ENCODE measurements around the gene NECAP2.

The NECAP2 gene

GRCh38 chr1:16440470-16441281, at the start of gene NECAP2:
TSS of gene NECAP2 (plus strand) at chr1:16440724. CDS start at chr1:16440762, 38 bp downstream.
- DNase-seq = peak; percentile 91

- DNase-seq = no peak
Measured at GRCh38 chr1:16391411-16391810, 49.1 kb upstream of the NECAP2 start.

GRCh38 chr1:16392740-16393569, 47.6 kb upstream of the NECAP2 start:
- no peak for DNase-seq

GRCh38 chr1:16393570-16394521, 46.7 kb upstream of the NECAP2 start:
- DNase-seq = no peak

GRCh38 chr1:16394977-16395376, 45.5 kb upstream of the NECAP2 start:
- DNase-seq = no peak

- DNase-seq = peak; percentile 62
Measured at GRCh38 chr1:16396591-16396990, 43.9 kb upstream of the NECAP2 start.

GRCh38 chr1:16397120-16397519, 43.4 kb upstream of the NECAP2 start:
- no peak for DNase-seq

- DNase-seq = no peak
Measured at GRCh38 chr1:16398371-16398953, 42.1 kb upstream of the NECAP2 start.

- no peak for DNase-seq
Measured at GRCh38 chr1:16402742-16403141, 37.8 kb upstream of the NECAP2 start.

- DNase-seq = no peak
Measured at GRCh38 chr1:16405441-16405840, 35.1 kb upstream of the NECAP2 start.

GRCh38 chr1:16406868-16407267, 33.7 kb upstream of the NECAP2 start:
- no peak for DNase-seq

- no peak for DNase-seq
Measured at GRCh38 chr1:16409536-16410152, 30.9 kb upstream of the NECAP2 start.

- no peak for DNase-seq
Measured at GRCh38 chr1:16410803-16411202, 29.7 kb upstream of the NECAP2 start.

GRCh38 chr1:16413191-16413590, 27.3 kb upstream of the NECAP2 start:
- DNase-seq = no peak

- DNase-seq = no peak
Measured at GRCh38 chr1:16418823-16419425, 21.6 kb upstream of the NECAP2 start.

- DNase-seq = no peak
Measured at GRCh38 chr1:16420424-16421118, 20.0 kb upstream of the NECAP2 start.

- no peak for DNase-seq
Measured at GRCh38 chr1:16421201-16421600, 19.3 kb upstream of the NECAP2 start.

- no peak for DNase-seq
Measured at GRCh38 chr1:16422041-16422440, 18.5 kb upstream of the NECAP2 start.

- DNase-seq = no peak
Measured at GRCh38 chr1:16425125-16426025, 15.1 kb upstream of the NECAP2 start.

GRCh38 chr1:16430606-16431005, 9.9 kb upstream of the NECAP2 start:
- peak; percentile 14 for DNase-seq
